ENCODE results near the gene DICER1.

GRCh38 chr14:95144849-95145248 lies 12.5 kb downstream of the DICER1 start:
- TF ChIP-seq CTCF (IDR thresholded peaks at IDR 0.05) (no peak), REST (IDR thresholded peaks at IDR 0.05; ENCODE audit: insufficient read depth in 1 of 2, low read depth in 2 of 2, low read length in 1 of 2) (no peak), SIN3A (IDR thresholded peaks at IDR 0.05; ENCODE audit: borderline replicate concordance, insufficient read depth, low read depth, low read length) (no peak), TCF7L2 (IDR thresholded peaks at IDR 0.05; ENCODE audit: low read depth, low read length) (no peak)
